Gastroesophageal sphincter (tissue), 3 donors: ENCODE measurements around the gene TMEM82.

Source experiments
- EP300 ChIP-seq: sonication (generic); formaldehyde crosslinking; IDR thresholded peaks from one replicate; pipeline ENCODE4 v1.6.1; 2017; ENCODE audit warnings: antibody characterized with exemption, mild to moderate bottlenecking
- TF ChIP-seq, protein P1 (sequence below), 4 experiments: fragments of 200-600 bp in 2 of 4; fragments of 450-650 bp in 2 of 4; sonication (generic) in 1 of 4; IDR thresholded peaks; one replicate each; pipeline ENCODE4 v1.5.1; 2017 to 2019; ENCODE audit warnings: antibody characterized with exemption in 4 of 4, mild to moderate bottlenecking in 2 of 4, moderate library complexity in 2 of 4

DNA sequence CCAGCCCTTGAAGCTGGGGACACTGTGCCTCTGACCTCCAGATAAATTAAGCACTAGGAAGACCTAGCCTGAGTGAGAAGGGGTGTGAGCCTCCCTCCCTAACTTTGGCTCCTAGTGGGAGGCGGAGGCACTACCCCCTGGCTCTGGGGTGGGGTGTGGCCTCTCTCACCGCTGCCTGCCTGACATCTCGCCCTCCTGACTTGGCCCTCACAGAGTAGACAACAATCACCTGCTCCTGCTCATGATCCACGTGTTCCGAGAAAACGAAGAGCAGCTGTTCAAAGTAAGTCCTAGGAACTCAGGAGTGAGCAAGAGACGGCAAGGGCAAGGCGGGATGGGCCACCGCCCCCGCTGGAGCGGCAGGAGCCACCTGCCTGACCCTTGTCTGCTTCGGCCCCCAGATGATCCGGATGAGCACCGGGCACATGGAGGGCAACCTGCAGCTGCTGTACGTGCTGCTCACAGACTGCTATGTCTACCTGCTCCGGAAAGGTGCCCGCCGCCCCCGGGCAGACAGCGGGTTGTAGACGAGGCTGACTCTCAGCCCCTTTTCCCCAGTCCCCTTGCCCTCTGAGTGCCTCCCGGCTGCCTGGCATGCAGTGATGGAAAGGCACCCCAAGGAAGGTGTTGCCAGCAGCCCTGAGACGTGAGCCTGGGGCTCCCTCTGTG, 14.3 kb upstream of the TMEM82 start:
- TF ChIP-seq, protein P1, sequence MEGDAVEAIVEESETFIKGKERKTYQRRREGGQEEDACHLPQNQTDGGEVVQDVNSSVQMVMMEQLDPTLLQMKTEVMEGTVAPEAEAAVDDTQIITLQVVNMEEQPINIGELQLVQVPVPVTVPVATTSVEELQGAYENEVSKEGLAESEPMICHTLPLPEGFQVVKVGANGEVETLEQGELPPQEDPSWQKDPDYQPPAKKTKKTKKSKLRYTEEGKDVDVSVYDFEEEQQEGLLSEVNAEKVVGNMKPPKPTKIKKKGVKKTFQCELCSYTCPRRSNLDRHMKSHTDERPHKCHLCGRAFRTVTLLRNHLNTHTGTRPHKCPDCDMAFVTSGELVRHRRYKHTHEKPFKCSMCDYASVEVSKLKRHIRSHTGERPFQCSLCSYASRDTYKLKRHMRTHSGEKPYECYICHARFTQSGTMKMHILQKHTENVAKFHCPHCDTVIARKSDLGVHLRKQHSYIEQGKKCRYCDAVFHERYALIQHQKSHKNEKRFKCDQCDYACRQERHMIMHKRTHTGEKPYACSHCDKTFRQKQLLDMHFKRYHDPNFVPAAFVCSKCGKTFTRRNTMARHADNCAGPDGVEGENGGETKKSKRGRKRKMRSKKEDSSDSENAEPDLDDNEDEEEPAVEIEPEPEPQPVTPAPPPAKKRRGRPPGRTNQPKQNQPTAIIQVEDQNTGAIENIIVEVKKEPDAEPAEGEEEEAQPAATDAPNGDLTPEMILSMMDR (IDR thresholded peaks at IDR 0.05): no peak
- no peak for TF ChIP-seq EP300
